Endothelial cell of umbilical vein (primary cell): ENCODE measurements around the gene PDIA5. TPM values are rescaled to one million over a fixed set of nuclear protein-coding genes. Genes with fewer than 3 reads are reported as not detected.

Source experiments
- BruUV-seq: library from RNA; stranded (reverse); fragments of 400-500 nt; replicated peaks from 2 replicates; lab custom pipeline; 2021; lab: Mats Ljungman, UMichigan
- CTCF ChIA-PET: fragments of 300-600, 350-600 bp; sonication (Branson Sonifier 250); formaldehyde crosslinking; loops from one replicate; lab custom pipeline; 2021; ENCODE audit warnings: antibody characterized with exemption, inconsistent platforms; lab: Charles Lee
- POLR2A ChIA-PET: fragments of 300-600, 350-600 bp; sonication (Branson Sonifier 250); formaldehyde crosslinking; loops from one replicate; lab custom pipeline; 2021; ENCODE audit warnings: antibody characterized with exemption, inconsistent platforms; lab: Charles Lee
- DNase-seq: peaks from one replicate; pipeline ENCODE4 v3.0.0-alpha.2; 2011; ENCODE audit warnings: low read depth, low spot score
- FAIRE-seq: peaks from 2 replicates; lab custom pipeline; 2011; peaks lifted over from hg19 to GRCh38; lab: Jason Lieb, UNC
- H2AFZ ChIP-seq: 2 replicates; pipeline ENCODE4 v1.6.0; 2012; ENCODE audit warnings: low read depth, low read length, control low read depth, inconsistent platforms
- H3K27ac ChIP-seq: 2 replicates; pipeline ENCODE4 v1.5.1; 2011; ENCODE audit warnings: low read depth, mild to moderate bottlenecking, control low read depth, low read length, moderate library complexity; ENCODE audit not compliant: insufficient read depth
- H3K27me3 ChIP-seq, 2 experiments: 2 replicates each; pipeline versions ENCODE4 v1.6.0 to v1.6.1; 2011; ENCODE audit warnings: low read length in 2 of 2, mixed read lengths in 1 of 2; ENCODE audit not compliant: control insufficient read depth in 2 of 2, insufficient read depth in 2 of 2
- H3K36me3 ChIP-seq, 2 experiments: 2 replicates in 1 of 2; 3 replicates in 1 of 2; pipeline ENCODE4 v1.5.1; 2011; ENCODE audit warnings: low read length in 2 of 2, mild to moderate bottlenecking in 1 of 2, moderate library complexity in 1 of 2; ENCODE audit not compliant: control insufficient read depth in 2 of 2, insufficient read depth in 2 of 2; ENCODE audit errors: extremely low read depth in 1 of 2
- H3K4me1 ChIP-seq: 3 replicates; pipeline ENCODE4 v1.5.1; 2011; ENCODE audit warnings: mild to moderate bottlenecking, low read length; ENCODE audit not compliant: control insufficient read depth, insufficient read depth; ENCODE audit errors: extremely low read depth
- H3K4me2 ChIP-seq: 2 replicates; pipeline ENCODE4 v1.6.1; 2011; ENCODE audit warnings: low read length, control low read depth, mixed read lengths; ENCODE audit not compliant: insufficient read depth
- H3K4me3 ChIP-seq, 3 experiments: fragments of 200-600 bp in 1 of 3; sonication (generic), shearing (Covaris generic) in 1 of 3; replicated peaks in 1 of 3; 2 replicates each; pipeline ENCODE4 v1.5.1; 2011 to 2016; ENCODE audit warnings: control low read depth in 3 of 3, low read length in 3 of 3, mild to moderate bottlenecking in 2 of 3, inconsistent platforms in 1 of 3, low read depth in 1 of 3, moderate library complexity in 1 of 3; ENCODE audit not compliant: insufficient read depth in 1 of 3
- H3K79me2 ChIP-seq: 2 replicates; pipeline ENCODE4 v1.6.0; 2012; ENCODE audit warnings: low read length, inconsistent platforms; ENCODE audit not compliant: control insufficient read depth, insufficient read depth
- H3K9ac ChIP-seq: replicated peaks from 2 replicates; pipeline ENCODE3; 2011; ENCODE audit warnings: low read length, control low read depth; ENCODE audit not compliant: insufficient read depth; ENCODE audit errors: extremely low read depth
- H3K9me1 ChIP-seq: replicated peaks from 3 replicates; pipeline ENCODE4 v1.6.0; 2011; ENCODE audit warnings: mild to moderate bottlenecking, low read length; ENCODE audit not compliant: control insufficient read depth, insufficient read depth; ENCODE audit errors: extremely low read depth
- H3K9me3 ChIP-seq: replicated peaks from 2 replicates; pipeline ENCODE4 v1.5.1; 2012; ENCODE audit warnings: low read length, inconsistent platforms; ENCODE audit not compliant: control insufficient read depth, insufficient read depth
- H4K20me1 ChIP-seq: replicated peaks from 2 replicates; pipeline ENCODE3; 2011; ENCODE audit warnings: mild to moderate bottlenecking, low read length; ENCODE audit not compliant: control insufficient read depth, insufficient read depth; ENCODE audit errors: extremely low read depth
- CTCF ChIP-seq, 2 donors: IDR thresholded peaks; 1 replicate in 1 of 2; 2 replicates in 1 of 2; pipeline ENCODE4 v1.5.1; 2011; ENCODE audit warnings: low read length in 2 of 2, mild to moderate bottlenecking in 2 of 2, moderate library complexity in 2 of 2, control low read depth in 1 of 2, inconsistent platforms in 1 of 2, low read depth in 1 of 2; ENCODE audit not compliant: insufficient read depth in 1 of 2; ENCODE audit errors: extremely low read depth in 1 of 2
- EZH2 ChIP-seq: IDR thresholded peaks from 2 replicates; pipeline ENCODE4 v1.6.1; 2012; ENCODE audit warnings: borderline replicate concordance, low read depth, mild to moderate bottlenecking, moderate library complexity, low read length, inconsistent platforms; ENCODE audit not compliant: severe bottlenecking
- FOS ChIP-seq: IDR thresholded peaks from 2 replicates; pipeline ENCODE4 v1.6.1; 2011; ENCODE audit warnings: mild to moderate bottlenecking, low read length, moderate library complexity, borderline replicate concordance; ENCODE audit not compliant: insufficient read depth
- GATA2 ChIP-seq: IDR thresholded peaks from 2 replicates; pipeline ENCODE4 v1.7.0; 2011; ENCODE audit warnings: low read depth, mild to moderate bottlenecking, moderate library complexity, mixed read lengths, low read length; ENCODE audit not compliant: insufficient read length, insufficient read depth
- JUN ChIP-seq: IDR thresholded peaks from 2 replicates; pipeline ENCODE4 v1.6.1; 2011; ENCODE audit warnings: borderline replicate concordance, low read depth; ENCODE audit not compliant: insufficient read length, insufficient read depth
- MYC ChIP-seq: IDR thresholded peaks from one replicate; pipeline ENCODE4 v1.6.1; 2011; ENCODE audit warnings: mild to moderate bottlenecking, low read depth, low read length
- POLR2A ChIP-seq: IDR thresholded peaks from 2 replicates; pipeline ENCODE4 v1.6.1; 2012; ENCODE audit warnings: low read depth, mild to moderate bottlenecking, control low read depth, low read length
- POLR2AphosphoS5 ChIP-seq: IDR thresholded peaks from 2 replicates; pipeline ENCODE4 v1.6.1; 2012; ENCODE audit warnings: low read depth, mild to moderate bottlenecking, control low read depth, low read length, moderate library complexity; ENCODE audit not compliant: insufficient read depth
- dilution Hi-C: fragments of 300-500 bp; cut with MboI; formaldehyde crosslinking; loops from one replicate; pipeline ENCODE4 v1.15.0; 2019; ENCODE audit warnings: low sequenced_read_pairs; ENCODE audit not compliant: extremely low pct_ligation_motif_present
- intact Hi-C: fragments of 100-400 bp; cut with micrococcal nuclease; formaldehyde crosslinking; loops from one replicate; pipeline ENCODE4 v1.10.0; 2022
- polyA plus RNA-seq, 4 experiments: library from polyadenylated mRNA; depleted of rRNA in 3 of 4; stranded (reverse) in 3 of 4; unstranded in 1 of 4; fragments of >200 nt; gene quantifications; 2 replicates each; pipeline versions ENCODE4 v1.2.1 to v1.2.3, GENCODE V29; 2011 to 2012; ENCODE audit warnings: missing spikeins in 1 of 4
- total RNA-seq: library from RNA; stranded (reverse); gene quantifications from 2 replicates; pipeline ENCODE4 v1.2.3, GENCODE V29; 2021
- TF ChIP-seq, protein P1 (sequence below): IDR thresholded peaks from 2 replicates; pipeline ENCODE4 v1.6.1; 2011; ENCODE audit not compliant: insufficient read depth, insufficient read length

PDIA5 gene
- total and polyA plus RNA-seq, 2 donors (not counting 3 experiments of a cell fraction or from before 2014, with no cell fraction given) = 55.7 to 85.6 TPM

- dilution Hi-C loops (no loop called here), intact Hi-C loops (no loop called here)
- peaks cover 5 to 49% of the 10 kb centered on the region in 2 experiments for H3K36me3 ChIP-seq
- no peak overlapping the region for H3K4me2 ChIP-seq
- CTCF ChIA-PET = interaction anchor here (0.9 kb wide), 1 partner anchor 83 kb away, joined by 3 read pairs; no protein-coding TSS in a partner anchor
- FAIRE-seq = no peak
- no peak overlapping the region for H3K27ac ChIP-seq
- H3K4me1 ChIP-seq = peaks cover 9% of the 10 kb centered on the region
- no peak overlapping the region for H3K4me3 ChIP-seq
- DNase-seq = no peak
- no peak overlapping the region for H3K9ac ChIP-seq
- POLR2A ChIA-PET = no interaction called here
- no peaks in the 10 kb centered on the region for H3K9me1 ChIP-seq
- no peak overlapping the region for H2AFZ ChIP-seq
- no peaks in the 10 kb centered on the region for H3K27me3 ChIP-seq
- TF ChIP-seq POLR2A (no peak), FOS (no peak), CTCF (IDR thresholded peaks at IDR 0.05; ENCODE audit: extremely low read depth in 1 of 2, insufficient read depth in 1 of 2, low read depth in 1 of 2, low read length in 2 of 2) (no peak), POLR2AphosphoS5 (no peak), JUN (no peak), EZH2 (no peak), MYC (no peak), GATA2 (no peak)
- TF ChIP-seq, protein P1, sequence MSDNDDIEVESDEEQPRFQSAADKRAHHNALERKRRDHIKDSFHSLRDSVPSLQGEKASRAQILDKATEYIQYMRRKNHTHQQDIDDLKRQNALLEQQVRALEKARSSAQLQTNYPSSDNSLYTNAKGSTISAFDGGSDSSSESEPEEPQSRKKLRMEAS = no peak
- H3K79me2 ChIP-seq = no peaks in the 10 kb centered on the region
- H3K9me3 ChIP-seq = no peaks in the 10 kb centered on the region
- H4K20me1 ChIP-seq = no peaks in the 10 kb centered on the region
- no TSS peak for BruUV-seq
These were observed 59.8 kb downstream of the PDIA5 start for GRCh38 chr3:123126653-123127052.
